ENCODE results near the gene LRCOL1. TPM values are rescaled to one million over a fixed set of nuclear protein-coding genes. Genes with fewer than 3 reads are reported as not detected.

LRCOL1 gene
- total RNA-seq, 2 donors from 2014 or later, result not detected

GRCh38 chr12:132606927-132607326, 3.5 kb downstream of the LRCOL1 start:
- Histone ChIP-seq H3K4me3 (no peak overlapping the region), H3K9me3 (peaks cover 0 to 9% (median 0%) of the 10 kb centered on the region in 3 donors), H3K36me3 (replicated peaks in 1 of 2; ENCODE audit: insufficient read depth in 1 of 2, low read depth in 2 of 2) (no peaks in the 10 kb centered on the region), H3K27ac (no peak overlapping the region), H3K4me1 (peaks cover 10% of the 10 kb centered on the region), H3K27me3 (peaks cover 0 to 48% of the 10 kb centered on the region in 2 donors)
- TF ChIP-seq CTCF (IDR thresholded peaks at IDR 0.05) (no peak), POLR2A (IDR thresholded peaks at IDR 0.05) (no peak)
- 55 to 78% methylated on average over 11 to 19 of the region's 19 CpGs for WGBS, 2 donors
- ATAC-seq (no peak), DNase-seq (no peak)
- intact Hi-C loops (cut with DNase I), result no loop called here

- no peak for TF ChIP-seq CTCF (IDR thresholded peaks at IDR 0.05)
- TF ChIP-seq POLR2A (IDR thresholded peaks at IDR 0.05), result no peak
- H3K27me3 ChIP-seq, result peaks cover 0 to 51% of the 10 kb centered on the region in 2 donors
Measured at GRCh38 chr12:132606466-132606865, 3.9 kb downstream of the LRCOL1 start.

GRCh38 chr12:132605892-132606291, 4.5 kb downstream of the LRCOL1 start:
- ATAC-seq (no peak), DNase-seq (no peak)
- no peak overlapping the region for H3K27ac ChIP-seq
- H3K9me3 ChIP-seq, result no peaks in the 10 kb centered on the region
- peaks cover 0 to 52% of the 10 kb centered on the region in 2 donors for H3K27me3 ChIP-seq
- peaks cover 11% of the 10 kb centered on the region for H3K4me1 ChIP-seq
- WGBS, 2 donors, result 61 to 74% methylated on average over 7 to 16 of the region's 18 CpGs
- TF ChIP-seq CTCF (IDR thresholded peaks at IDR 0.05) (no peak), POLR2A (IDR thresholded peaks at IDR 0.05) (no peak)
- H3K4me3 ChIP-seq, result no peak overlapping the region
- intact Hi-C loops (cut with DNase I), result no loop called here
- H3K36me3 ChIP-seq (replicated peaks in 1 of 2; ENCODE audit: insufficient read depth in 1 of 2, low read depth in 2 of 2), result no peaks in the 10 kb centered on the region

More at GRCh38 chr12:132606466-132606865, 3.9 kb downstream of the LRCOL1 start:
- no peak overlapping the region for H3K4me3 ChIP-seq
- intact Hi-C loops (cut with DNase I), result no loop called here
- 57 to 61% methylated on average over 16 of the region's 16 CpGs for WGBS, 2 donors
- H3K27ac ChIP-seq, result no peak overlapping the region
- peaks cover 0 to 4% (median 0%) of the 10 kb centered on the region in 3 donors for H3K9me3 ChIP-seq
- no peak for DNase-seq
- H3K36me3 ChIP-seq (replicated peaks in 1 of 2; ENCODE audit: insufficient read depth in 1 of 2, low read depth in 2 of 2), result no peaks in the 10 kb centered on the region
- peaks cover 10% of the 10 kb centered on the region for H3K4me1 ChIP-seq
- no peak for ATAC-seq

GRCh38 chr12:132604668-132605441, 5.5 kb downstream of the LRCOL1 start:
- peaks cover 21% of the 10 kb centered on the region for H3K4me1 ChIP-seq
- TF ChIP-seq CTCF (IDR thresholded peaks at IDR 0.05) (no peak), POLR2A (IDR thresholded peaks at IDR 0.05) (no peak)
- no peak overlapping the region for H3K27ac ChIP-seq
- ATAC-seq, result no peak
- H3K27me3 ChIP-seq, result peaks cover 0 to 42% of the 10 kb centered on the region in 2 donors
- H3K9me3 ChIP-seq, result no peaks in the 10 kb centered on the region
- no peak for DNase-seq
- 46 to 52% methylated on average over 10 to 14 of the region's 16 CpGs for WGBS, 2 donors
- H3K36me3 ChIP-seq (replicated peaks in 1 of 2; ENCODE audit: insufficient read depth in 1 of 2, low read depth in 2 of 2), result no peaks in the 10 kb centered on the region
- H3K4me3 ChIP-seq, result no peak overlapping the region
- intact Hi-C loops (cut with DNase I), result no loop called here
